Testis (tissue), 3 donors: ENCODE results near the gene PTPN11. TPM values are rescaled to one million over a fixed set of nuclear protein-coding genes. Genes with fewer than 3 reads are reported as not detected.
"Not testable (repeated sequence)": the region's sequence is repeated elsewhere in the genome, so short reads cannot be mapped to it uniquely, and the experiment has no call there.

ENCODE experiments used
- DNase-seq: peaks from one replicate; pipeline ENCODE4 v3.0.0-alpha.2; 2019
- H3K27ac ChIP-seq, 2 donors: fragments of 200-600 bp; sonication (generic); one replicate each; pipeline ENCODE4 v1.5.1; 2019
- H3K27me3 ChIP-seq: fragments of 200-600 bp; sonication (generic); one replicate; pipeline ENCODE4 v1.5.1; 2019
- H3K36me3 ChIP-seq: fragments of 200-600 bp; sonication (generic); one replicate; pipeline ENCODE4 v1.5.1; 2017; ENCODE audit warnings: low read depth; ENCODE audit errors: missing control alignments
- H3K4me1 ChIP-seq: fragments of 200-600 bp; sonication (generic); one replicate; pipeline ENCODE4 v1.5.1; 2019
- H3K4me3 ChIP-seq, 2 donors: fragments of 200-600 bp; sonication (generic); one replicate each; pipeline ENCODE4 v1.5.1; 2017 to 2019
- H3K9me3 ChIP-seq: fragments of 200-600 bp; sonication (generic); one replicate; pipeline ENCODE4 v1.5.1; 2017
- POLR2A ChIP-seq: fragments of 450-650 bp; IDR thresholded peaks from one replicate; pipeline ENCODE4 v1.6.1; 2017; ENCODE audit warnings: antibody characterized with exemption, mild to moderate bottlenecking, moderate library complexity
- WGBS, 2 donors: methylation state at CpG; one replicate each; pipeline ENCODE4 v1.1.5; 2018; 5-methylcytosine and 5-hydroxymethylcytosine counted together
- intact Hi-C: fragments of 100-400 bp; cut with DNase I; formaldehyde crosslinking; loops from one replicate; pipeline ENCODE4 v1.15.1; 2023; ENCODE audit warnings: low total_unique reads
- polyA plus RNA-seq: library from polyadenylated mRNA; stranded (reverse); fragments of 350-450 nt; fragmentation: Illumina TruSeq; extraction: RNeasy Lipid Tissue Mini Kit (QIAGEN cat#74804); gene quantifications from one replicate; pipeline ENCODE4 v1.2.3, GENCODE V29; 2014; ENCODE audit warnings: low read depth, low replicate concordance; ENCODE audit not compliant: insufficient read depth
- total RNA-seq, 2 donors: library from RNA; depleted of rRNA; stranded (reverse); fragments of >200 nt; gene quantifications; one replicate each; pipeline ENCODE4 v1.2.3, GENCODE V29; 2016
- TF ChIP-seq, protein P1 (sequence below), 3 experiments: fragments of 450-650 bp in 2 of 3; fragments of 200-600 bp in 1 of 3; sonication (generic) in 1 of 3; IDR thresholded peaks; one replicate each; pipeline ENCODE4 v1.5.1; 2016 to 2019; ENCODE audit warnings: antibody characterized with exemption in 3 of 3, mild to moderate bottlenecking in 2 of 3, moderate library complexity in 1 of 3

The PTPN11 gene
- total and polyA plus RNA-seq, 3 donors from 2014 or later = 32.0 to 53.0 (median 49.4) TPM

DNA sequence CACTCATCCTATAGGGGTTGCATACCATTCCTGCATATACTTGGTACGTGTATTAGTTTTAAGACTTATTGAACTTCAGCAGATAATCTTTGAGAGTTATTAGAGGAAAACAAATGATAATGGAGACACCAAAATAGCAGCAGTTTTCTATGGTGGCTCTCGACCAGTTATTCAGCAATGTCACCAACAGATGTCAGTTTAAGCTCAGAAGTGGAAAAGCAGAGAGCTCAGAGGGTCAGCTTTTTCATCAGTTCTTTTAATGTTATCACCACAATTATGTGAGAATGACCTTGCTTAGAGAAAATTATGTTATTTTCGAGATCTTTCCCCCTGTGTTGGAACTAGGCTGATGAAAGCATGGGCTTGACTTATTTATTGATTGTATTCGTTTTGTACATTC is 32.0 kb downstream of the PTPN11 start:
- intact Hi-C loops = no loop called here
- Histone ChIP-seq H3K27me3 (no peaks in the 10 kb centered on the region), H3K4me3 (no peak overlapping the region), H3K36me3 (no peaks in the 10 kb centered on the region), H3K9me3 (no peaks in the 10 kb centered on the region), H3K27ac (no peak overlapping the region), H3K4me1 (no peaks in the 10 kb centered on the region)
- DNase-seq = no peak
- TF ChIP-seq, protein P1, sequence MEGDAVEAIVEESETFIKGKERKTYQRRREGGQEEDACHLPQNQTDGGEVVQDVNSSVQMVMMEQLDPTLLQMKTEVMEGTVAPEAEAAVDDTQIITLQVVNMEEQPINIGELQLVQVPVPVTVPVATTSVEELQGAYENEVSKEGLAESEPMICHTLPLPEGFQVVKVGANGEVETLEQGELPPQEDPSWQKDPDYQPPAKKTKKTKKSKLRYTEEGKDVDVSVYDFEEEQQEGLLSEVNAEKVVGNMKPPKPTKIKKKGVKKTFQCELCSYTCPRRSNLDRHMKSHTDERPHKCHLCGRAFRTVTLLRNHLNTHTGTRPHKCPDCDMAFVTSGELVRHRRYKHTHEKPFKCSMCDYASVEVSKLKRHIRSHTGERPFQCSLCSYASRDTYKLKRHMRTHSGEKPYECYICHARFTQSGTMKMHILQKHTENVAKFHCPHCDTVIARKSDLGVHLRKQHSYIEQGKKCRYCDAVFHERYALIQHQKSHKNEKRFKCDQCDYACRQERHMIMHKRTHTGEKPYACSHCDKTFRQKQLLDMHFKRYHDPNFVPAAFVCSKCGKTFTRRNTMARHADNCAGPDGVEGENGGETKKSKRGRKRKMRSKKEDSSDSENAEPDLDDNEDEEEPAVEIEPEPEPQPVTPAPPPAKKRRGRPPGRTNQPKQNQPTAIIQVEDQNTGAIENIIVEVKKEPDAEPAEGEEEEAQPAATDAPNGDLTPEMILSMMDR (IDR thresholded peaks at IDR 0.05) = no peak
- TF ChIP-seq POLR2A = no peak
- WGBS, 2 donors = 50 to 68% methylated on average over 4 of the region's 4 CpGs

DNA sequence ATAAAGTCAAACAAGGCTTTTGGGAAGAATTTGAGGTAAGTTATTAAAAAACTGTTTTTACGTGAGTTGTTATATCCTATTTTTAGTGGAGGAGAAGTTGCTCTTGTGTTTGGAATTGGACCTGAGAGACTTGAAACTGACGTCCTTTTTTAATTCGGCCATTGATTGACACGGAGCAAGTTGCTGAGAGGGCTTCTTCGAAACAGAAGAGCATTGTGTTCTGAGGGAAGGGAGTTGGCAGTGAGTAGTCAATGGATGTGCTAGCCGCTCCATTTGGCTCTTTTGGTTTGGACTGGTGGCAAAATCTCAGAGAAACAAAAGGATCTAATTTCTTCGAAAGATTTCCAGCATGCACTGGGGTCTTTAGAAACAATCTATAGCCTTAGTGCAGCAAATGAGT is 37.3 kb downstream of the PTPN11 start:
- WGBS, 2 donors = 79 to 80% methylated on average over 7 of the region's 7 CpGs
- no peaks in the 10 kb centered on the region for H3K36me3 ChIP-seq
- intact Hi-C loops = no loop called here

DNA sequence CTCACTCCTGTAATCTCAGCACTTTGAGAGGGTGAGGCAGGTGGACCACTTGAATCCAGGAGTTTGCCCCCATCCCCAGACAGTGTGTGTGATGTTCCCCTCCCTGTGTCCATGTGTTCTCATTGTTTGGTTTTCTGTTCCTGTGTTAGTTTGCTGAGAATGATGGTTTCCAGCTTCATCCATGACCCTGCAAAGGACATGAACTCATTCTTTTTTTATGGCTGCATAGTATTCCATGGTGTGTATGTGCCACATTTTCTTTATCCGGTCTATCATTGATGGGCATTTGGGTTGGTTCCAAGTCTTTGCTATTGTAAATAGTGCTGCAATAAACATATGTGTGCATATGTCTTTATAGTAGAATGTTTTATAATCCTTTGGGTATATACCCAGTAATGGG is 38.4 kb downstream of the PTPN11 start:
- H3K36me3 ChIP-seq = not testable (repeated sequence)

More for the DNA sequence above, 37.3 kb downstream of the PTPN11 start:
- peak; percentile 40 for DNase-seq
- Histone ChIP-seq H3K9me3 (no peaks in the 10 kb centered on the region), H3K27me3 (no peaks in the 10 kb centered on the region), H3K27ac (no peak overlapping the region), H3K4me3 (no peak overlapping the region), H3K4me1 (no peaks in the 10 kb centered on the region)
- no peak for TF ChIP-seq POLR2A
- TF ChIP-seq, protein P1 (IDR thresholded peaks at IDR 0.05) = no peak

DNA sequence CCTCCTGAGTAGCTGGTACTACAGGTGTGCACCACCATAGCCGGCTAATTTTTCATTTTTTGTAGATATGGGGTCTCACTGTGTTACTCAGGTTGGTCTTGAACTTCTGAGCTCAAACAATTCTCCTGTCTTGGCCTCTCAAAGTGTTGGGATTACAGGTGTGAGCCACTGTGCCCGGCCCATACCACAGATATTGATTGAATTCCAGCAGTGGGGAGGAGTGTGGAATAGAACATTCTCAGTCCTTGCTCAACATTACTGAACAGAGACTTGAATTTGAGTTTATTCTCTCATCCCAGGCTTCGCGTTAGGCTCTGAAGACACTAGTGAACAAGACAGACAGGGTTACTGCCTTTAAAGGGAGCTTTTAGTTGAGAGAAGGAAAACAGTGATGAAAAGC is 39.6 kb downstream of the PTPN11 start:
- intact Hi-C loops = no loop called here
- TF ChIP-seq POLR2A = no peak
- TF ChIP-seq, protein P1 (IDR thresholded peaks at IDR 0.05) = no peak
- no peaks in the 10 kb centered on the region for H3K4me1 ChIP-seq
- WGBS, 2 donors = 95 to 99% methylated on average over 4 of the region's 4 CpGs
- DNase-seq = no peak
- H3K27ac ChIP-seq = no peak overlapping the region
- H3K4me3 ChIP-seq = no peak overlapping the region
- no peaks in the 10 kb centered on the region for H3K36me3 ChIP-seq
- no peaks in the 10 kb centered on the region for H3K9me3 ChIP-seq
- no peaks in the 10 kb centered on the region for H3K27me3 ChIP-seq

More for the DNA sequence above, 38.4 kb downstream of the PTPN11 start:
- H3K4me1 ChIP-seq, H3K27ac ChIP-seq, H3K9me3 ChIP-seq, intact Hi-C loops, H3K27me3 ChIP-seq, H3K4me3 ChIP-seq, DNase-seq: not testable (repeated sequence)
- 95 to 100% methylated on average over 1 of the region's 1 CpG for WGBS, 2 donors

DNA sequence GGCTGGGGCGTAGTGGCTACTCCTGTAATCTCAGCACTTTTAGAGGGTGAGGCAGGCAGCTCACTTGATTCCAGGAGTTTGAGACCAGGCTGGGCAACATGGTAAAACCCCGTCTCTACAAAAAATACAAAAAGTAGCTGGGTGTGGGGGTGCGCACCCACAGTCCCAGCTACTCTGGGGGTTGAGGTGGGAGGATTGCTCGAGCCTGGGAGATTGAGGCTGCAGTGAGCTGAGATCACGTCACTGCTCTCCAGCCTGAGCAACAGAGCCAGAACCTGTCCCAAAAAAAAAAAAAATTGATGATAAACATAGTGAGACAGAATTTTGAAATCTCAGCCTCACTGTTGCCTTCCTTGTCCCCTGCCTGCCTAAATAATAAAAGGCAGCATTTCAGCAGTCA is 40.0 kb downstream of the PTPN11 start:
- Histone ChIP-seq H3K27ac (no peak overlapping the region), H3K27me3 (no peaks in the 10 kb centered on the region), H3K36me3 (no peaks in the 10 kb centered on the region), H3K4me1 (no peaks in the 10 kb centered on the region), H3K9me3 (no peaks in the 10 kb centered on the region), H3K4me3 (no peak overlapping the region)
- 83 to 89% methylated on average over 5 of the region's 5 CpGs for whole genome bisulfite sequencing, 2 donors
- no peak for DNase-seq
- TF ChIP-seq POLR2A = no peak
- TF ChIP-seq, protein P1 (IDR thresholded peaks at IDR 0.05) = no peak
- intact Hi-C loops = no loop called here
